ENCODE results near the gene GPATCH1.
"Not testable (repeated sequence)": the region's sequence is repeated elsewhere in the genome, so short reads cannot be mapped to it uniquely, and the experiment has no call there.

GPATCH1 gene, protein sequence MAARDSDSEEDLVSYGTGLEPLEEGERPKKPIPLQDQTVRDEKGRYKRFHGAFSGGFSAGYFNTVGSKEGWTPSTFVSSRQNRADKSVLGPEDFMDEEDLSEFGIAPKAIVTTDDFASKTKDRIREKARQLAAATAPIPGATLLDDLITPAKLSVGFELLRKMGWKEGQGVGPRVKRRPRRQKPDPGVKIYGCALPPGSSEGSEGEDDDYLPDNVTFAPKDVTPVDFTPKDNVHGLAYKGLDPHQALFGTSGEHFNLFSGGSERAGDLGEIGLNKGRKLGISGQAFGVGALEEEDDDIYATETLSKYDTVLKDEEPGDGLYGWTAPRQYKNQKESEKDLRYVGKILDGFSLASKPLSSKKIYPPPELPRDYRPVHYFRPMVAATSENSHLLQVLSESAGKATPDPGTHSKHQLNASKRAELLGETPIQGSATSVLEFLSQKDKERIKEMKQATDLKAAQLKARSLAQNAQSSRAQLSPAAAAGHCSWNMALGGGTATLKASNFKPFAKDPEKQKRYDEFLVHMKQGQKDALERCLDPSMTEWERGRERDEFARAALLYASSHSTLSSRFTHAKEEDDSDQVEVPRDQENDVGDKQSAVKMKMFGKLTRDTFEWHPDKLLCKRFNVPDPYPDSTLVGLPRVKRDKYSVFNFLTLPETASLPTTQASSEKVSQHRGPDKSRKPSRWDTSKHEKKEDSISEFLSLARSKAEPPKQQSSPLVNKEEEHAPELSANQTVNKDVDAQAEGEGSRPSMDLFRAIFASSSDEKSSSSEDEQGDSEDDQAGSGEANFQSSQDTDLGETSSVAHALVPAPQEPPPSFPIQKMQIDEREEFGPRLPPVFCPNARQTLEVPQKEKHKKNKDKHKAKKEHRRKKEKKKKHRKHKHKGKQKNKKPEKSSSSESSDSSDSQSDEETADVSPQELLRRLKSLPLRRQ

DNA sequence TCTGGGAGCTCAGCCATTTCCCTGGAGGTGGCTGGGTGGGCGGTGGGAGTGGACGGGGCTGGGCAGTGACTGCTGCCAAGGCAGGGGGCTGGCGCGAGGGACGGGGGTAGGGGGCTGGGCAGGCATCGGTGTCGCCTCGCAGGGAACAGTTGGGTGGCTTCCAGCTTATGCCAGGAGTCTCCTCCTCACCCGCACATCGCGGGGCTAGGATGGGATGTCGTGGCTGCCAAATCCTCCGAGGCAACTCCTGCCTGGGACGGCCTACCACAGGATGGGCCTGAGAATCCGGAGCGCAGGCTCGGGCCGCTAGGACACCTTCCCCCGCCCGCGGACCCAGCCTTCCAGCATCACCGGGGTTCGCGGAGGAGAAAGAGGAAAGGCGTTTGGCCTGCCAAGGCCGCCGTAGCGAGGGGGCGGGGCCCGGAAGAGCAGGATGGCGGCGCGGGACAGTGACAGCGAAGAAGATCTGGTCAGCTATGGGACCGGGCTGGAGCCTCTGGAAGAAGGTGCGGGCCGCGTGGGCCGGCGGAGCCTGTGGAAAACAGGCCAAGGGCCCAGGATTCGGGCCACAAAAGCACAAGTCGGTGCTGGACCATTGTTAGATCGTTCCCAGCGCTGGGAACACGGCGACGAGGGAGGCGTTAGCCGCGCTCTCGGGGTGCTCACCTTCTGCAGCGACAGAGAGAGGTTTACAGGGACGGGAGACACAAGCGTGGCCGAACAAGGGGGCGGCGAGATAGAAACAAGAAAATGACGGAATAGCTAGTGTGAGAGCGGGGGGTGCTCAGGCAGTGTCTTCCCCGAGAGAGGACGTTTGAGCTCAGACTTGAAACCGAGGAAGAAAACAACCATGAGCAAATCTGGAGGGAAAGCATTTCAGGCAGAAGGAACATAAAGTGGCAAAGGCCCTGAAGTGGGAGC, at the start of gene GPATCH1:
GPATCH1 (plus strand) TSS at position 421 of the 921 bp plus-strand sequence; CDS start at position 434, 13 bp downstream.
- Histone ChIP-seq H3K27me3 (ENCODE audit: insufficient read depth, low read length) (no peaks in the 10 kb centered on the region), H3K36me3 (ENCODE audit: insufficient read depth, low read length) (no peaks in the 10 kb centered on the region), H3K4me3 (ENCODE audit: low read depth, low read length) (peak within 1 kb of the TSS; percentile 99), H3K27ac (ENCODE audit: low read depth, low read length) (peak within 1 kb of the TSS; percentile 9; the same call in 1 of the 2 replicates), H3K4me1 (ENCODE audit: control insufficient read depth, insufficient read depth, low read length, unreplicated experiment) (peaks cover 7% of the 10 kb centered on the region), H3K79me2 (ENCODE audit: control insufficient read depth, insufficient read depth, low read length, unreplicated experiment) (peaks cover 14% of the 10 kb centered on the region), H2AFZ (ENCODE audit: low read length, unreplicated experiment) (peak within 1 kb of the TSS; percentile 95)

DNA sequence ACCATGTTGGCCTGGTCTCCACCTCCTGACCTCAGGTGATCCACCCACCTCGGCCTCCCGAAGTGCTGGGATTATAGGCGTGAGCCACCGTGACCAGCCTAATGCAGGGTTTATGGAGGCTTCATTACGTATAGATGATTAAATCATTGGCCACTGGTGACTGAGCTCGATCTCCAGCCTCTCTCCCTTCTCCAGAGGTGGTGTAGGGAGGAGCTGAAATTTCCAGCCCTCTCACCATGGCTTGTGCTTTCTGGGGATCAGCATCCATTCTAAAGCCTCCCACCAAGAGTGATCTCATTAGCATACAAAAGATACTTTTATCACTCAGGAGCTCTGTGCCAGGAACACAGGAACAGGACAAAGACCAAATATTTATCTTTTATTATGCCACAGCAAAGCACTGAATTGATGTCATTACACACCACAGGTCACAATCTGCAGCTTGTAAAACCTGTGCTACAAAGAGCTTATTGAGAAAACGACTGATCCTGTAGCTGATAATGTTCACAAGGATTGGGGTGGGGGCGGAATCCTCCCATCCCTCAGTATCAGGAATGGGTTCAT, 48.7 kb upstream of the GPATCH1 start:
- Histone ChIP-seq H3K4me3 (ENCODE audit: low read depth, low read length) (no peak overlapping the region), H3K27me3 (ENCODE audit: insufficient read depth, low read length) (no peaks in the 10 kb centered on the region), H2AFZ (ENCODE audit: low read length, unreplicated experiment) (no peak overlapping the region), H3K4me1 (ENCODE audit: control insufficient read depth, insufficient read depth, low read length, unreplicated experiment) (no peaks in the 10 kb centered on the region), H3K36me3 (ENCODE audit: insufficient read depth, low read length) (no peaks in the 10 kb centered on the region), H3K79me2 (ENCODE audit: control insufficient read depth, insufficient read depth, low read length, unreplicated experiment) (no peaks in the 10 kb centered on the region), H3K27ac (ENCODE audit: low read depth, low read length) (no peak overlapping the region)

DNA sequence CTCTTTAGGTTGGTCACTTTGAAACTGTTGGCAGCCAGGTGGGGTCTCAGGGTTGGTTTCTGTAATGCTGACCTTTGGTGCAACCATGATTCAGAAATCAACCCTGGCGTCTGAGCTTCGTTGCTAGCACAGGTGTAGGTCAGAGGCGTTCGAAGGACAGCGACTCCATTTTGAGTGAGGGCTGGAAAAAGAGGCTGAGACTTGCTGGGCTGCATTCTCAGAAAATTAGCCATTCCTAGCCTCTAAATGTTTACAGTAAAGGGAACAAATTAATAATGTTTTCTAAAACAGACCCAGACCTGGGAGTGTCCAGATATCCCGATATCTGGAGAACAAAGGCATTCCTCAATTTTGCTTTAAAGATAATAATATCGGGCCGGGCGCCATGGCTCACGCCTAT, 45.5 kb upstream of the GPATCH1 start:
- Histone ChIP-seq H3K4me3 (ENCODE audit: low read depth, low read length) (no peak overlapping the region), H3K36me3 (ENCODE audit: insufficient read depth, low read length) (no peaks in the 10 kb centered on the region), H3K4me1 (ENCODE audit: control insufficient read depth, insufficient read depth, low read length, unreplicated experiment) (no peaks in the 10 kb centered on the region), H3K79me2 (ENCODE audit: control insufficient read depth, insufficient read depth, low read length, unreplicated experiment) (no peaks in the 10 kb centered on the region), H3K27me3 (ENCODE audit: insufficient read depth, low read length) (no peaks in the 10 kb centered on the region), H2AFZ (ENCODE audit: low read length, unreplicated experiment) (no peak overlapping the region), H3K27ac (ENCODE audit: low read depth, low read length) (no peak overlapping the region)

DNA sequence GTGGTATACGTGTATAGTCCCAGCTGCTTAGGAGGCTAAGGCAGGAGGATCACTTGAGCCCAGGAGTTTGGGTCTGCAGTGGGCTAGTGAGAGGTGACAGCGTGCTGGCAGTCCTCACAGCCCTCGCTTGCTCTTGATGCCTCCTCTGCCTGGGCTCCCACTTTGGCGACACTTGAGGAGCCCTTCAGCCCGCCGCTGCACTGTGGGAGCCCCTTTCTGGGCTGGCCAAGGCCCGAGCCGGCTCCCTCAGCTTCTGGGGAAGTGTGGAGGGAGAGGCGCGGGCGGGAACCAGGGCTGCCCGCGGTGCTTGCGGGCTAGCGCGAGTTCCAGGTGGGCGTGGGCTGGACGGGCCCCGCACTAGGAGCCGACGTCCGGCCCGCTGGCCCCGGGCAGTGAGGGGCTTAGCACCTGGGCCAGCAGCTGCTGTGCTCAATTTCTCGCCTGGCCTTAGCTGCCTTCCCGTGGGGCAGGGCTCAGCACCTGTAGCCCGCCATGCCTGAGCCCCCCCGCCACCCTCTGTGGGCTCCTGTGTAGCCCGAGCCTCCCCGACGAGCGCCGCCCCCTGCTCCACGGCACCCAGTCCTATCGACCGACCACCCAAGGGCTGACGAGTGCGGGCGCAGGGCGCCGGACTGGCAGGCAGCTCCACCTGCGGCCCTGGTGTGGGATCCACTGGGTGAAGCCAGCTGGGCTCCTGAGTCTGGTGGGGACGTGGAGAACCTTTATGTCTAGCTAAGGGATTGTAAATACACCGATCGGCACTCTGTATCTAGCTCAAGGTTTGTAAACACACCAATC, 44.4 kb upstream of the GPATCH1 start:
- not testable (repeated sequence) for H3K36me3 ChIP-seq (ENCODE audit: insufficient read depth, low read length); H3K27ac ChIP-seq (ENCODE audit: low read depth, low read length); H3K4me3 ChIP-seq (ENCODE audit: low read depth, low read length); H3K27me3 ChIP-seq (ENCODE audit: insufficient read depth, low read length); H3K79me2 ChIP-seq (ENCODE audit: control insufficient read depth, insufficient read depth, low read length, unreplicated experiment); H2AFZ ChIP-seq (ENCODE audit: low read length, unreplicated experiment); H3K4me1 ChIP-seq (ENCODE audit: control insufficient read depth, insufficient read depth, low read length, unreplicated experiment)

GRCh38 chr19:33037168-33038025, 43.6 kb upstream of the GPATCH1 start:
- not testable (repeated sequence) for H3K4me1 ChIP-seq (ENCODE audit: control insufficient read depth, insufficient read depth, low read length, unreplicated experiment); H3K27ac ChIP-seq (ENCODE audit: low read depth, low read length); H3K79me2 ChIP-seq (ENCODE audit: control insufficient read depth, insufficient read depth, low read length, unreplicated experiment); H2AFZ ChIP-seq (ENCODE audit: low read length, unreplicated experiment); H3K27me3 ChIP-seq (ENCODE audit: insufficient read depth, low read length); H3K4me3 ChIP-seq (ENCODE audit: low read depth, low read length); H3K36me3 ChIP-seq (ENCODE audit: insufficient read depth, low read length)

DNA sequence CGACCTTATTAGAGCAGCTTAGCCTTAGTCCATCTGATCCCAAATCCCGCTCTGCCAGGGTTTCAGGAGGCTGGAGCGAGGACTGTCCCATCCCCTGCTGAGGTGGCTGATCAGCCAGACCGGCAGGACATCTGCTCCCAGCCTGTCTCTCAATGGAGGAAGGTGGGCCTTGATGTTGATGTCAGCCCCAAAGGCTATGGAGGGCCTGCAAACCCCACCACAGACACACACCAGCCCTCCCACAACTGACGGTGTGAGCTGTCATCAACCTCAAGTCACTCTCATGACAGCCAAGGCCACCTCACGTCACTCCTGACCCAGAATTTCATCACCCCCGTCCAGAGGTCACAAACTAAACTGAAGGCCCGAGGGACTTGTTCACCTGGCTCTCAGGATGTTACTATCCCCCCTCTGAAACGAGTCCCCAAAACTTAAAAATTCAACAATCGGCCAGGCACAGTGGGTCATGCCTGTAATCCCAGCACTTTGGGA, 41.8 kb upstream of the GPATCH1 start:
- Histone ChIP-seq H3K79me2 (ENCODE audit: control insufficient read depth, insufficient read depth, low read length, unreplicated experiment) (no peaks in the 10 kb centered on the region), H3K4me1 (ENCODE audit: control insufficient read depth, insufficient read depth, low read length, unreplicated experiment) (no peaks in the 10 kb centered on the region), H3K4me3 (ENCODE audit: low read depth, low read length) (no peak overlapping the region), H3K27ac (ENCODE audit: low read depth, low read length) (no peak overlapping the region), H3K27me3 (ENCODE audit: insufficient read depth, low read length) (no peaks in the 10 kb centered on the region), H2AFZ (ENCODE audit: low read length, unreplicated experiment) (no peak overlapping the region), H3K36me3 (ENCODE audit: insufficient read depth, low read length) (no peaks in the 10 kb centered on the region)

GRCh38 chr19:33039815-33040214, 41.2 kb upstream of the GPATCH1 start:
- H3K27ac ChIP-seq (ENCODE audit: low read depth, low read length): no peak overlapping the region
- no peak overlapping the region for H3K4me3 ChIP-seq (ENCODE audit: low read depth, low read length)
- no peaks in the 10 kb centered on the region for H3K79me2 ChIP-seq (ENCODE audit: control insufficient read depth, insufficient read depth, low read length, unreplicated experiment)
- no peak overlapping the region for H2AFZ ChIP-seq (ENCODE audit: low read length, unreplicated experiment)
- H3K4me1 ChIP-seq (ENCODE audit: control insufficient read depth, insufficient read depth, low read length, unreplicated experiment): no peaks in the 10 kb centered on the region
- no peaks in the 10 kb centered on the region for H3K27me3 ChIP-seq (ENCODE audit: insufficient read depth, low read length)
- H3K36me3 ChIP-seq (ENCODE audit: insufficient read depth, low read length): no peaks in the 10 kb centered on the region

DNA sequence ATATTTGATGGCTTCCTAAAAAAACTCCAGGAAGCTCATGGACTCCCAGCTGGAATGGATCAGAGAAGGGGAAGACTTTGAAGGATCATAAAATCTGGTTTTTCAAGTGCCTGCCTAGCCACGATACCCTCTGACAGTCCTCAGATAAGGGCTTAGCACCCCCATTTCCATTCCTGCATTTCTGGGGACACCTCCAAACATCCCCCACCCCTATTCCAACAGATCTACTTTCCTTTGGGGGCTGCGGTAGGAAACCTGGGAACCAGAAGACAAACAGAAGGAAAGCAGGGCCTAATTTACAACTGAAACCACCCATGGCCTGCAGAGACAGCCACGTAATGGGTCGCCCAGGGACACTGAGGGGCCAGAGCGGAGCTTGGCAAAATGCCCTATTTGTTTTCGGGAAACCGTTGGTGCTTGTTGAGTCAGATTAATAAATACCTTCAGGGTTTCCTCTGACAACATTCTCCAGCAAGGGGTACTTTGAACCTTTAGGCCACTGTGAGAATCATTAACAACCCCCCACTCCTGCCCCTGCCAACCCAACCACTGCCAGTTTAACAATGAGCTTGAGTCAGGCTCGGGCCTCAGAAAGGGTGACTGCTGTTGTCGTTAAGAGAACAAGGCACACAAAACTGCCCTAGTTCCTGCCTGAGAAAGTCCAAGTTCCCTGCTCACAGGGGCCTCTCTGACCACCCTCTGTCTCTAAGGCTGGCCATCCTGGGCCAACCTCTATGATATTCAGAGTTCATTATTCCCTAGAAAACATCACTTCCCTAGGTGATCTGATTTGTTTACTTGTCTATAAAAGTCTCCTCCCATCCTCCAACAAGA, 39.8 kb upstream of the GPATCH1 start:
- Histone ChIP-seq H3K36me3 (ENCODE audit: insufficient read depth, low read length) (no peaks in the 10 kb centered on the region), H3K4me3 (ENCODE audit: low read depth, low read length) (no peak overlapping the region), H2AFZ (ENCODE audit: low read length, unreplicated experiment) (no peak overlapping the region), H3K27me3 (ENCODE audit: insufficient read depth, low read length) (no peaks in the 10 kb centered on the region), H3K4me1 (ENCODE audit: control insufficient read depth, insufficient read depth, low read length, unreplicated experiment) (no peaks in the 10 kb centered on the region), H3K79me2 (ENCODE audit: control insufficient read depth, insufficient read depth, low read length, unreplicated experiment) (no peaks in the 10 kb centered on the region), H3K27ac (ENCODE audit: low read depth, low read length) (no peak overlapping the region)

Data from ACC112 (cell line).